ENCODE results near the gene BOC. TPM values are rescaled to one million over a fixed set of nuclear protein-coding genes. Genes with fewer than 3 reads are reported as not detected.

BOC gene
- total RNA-seq, 1 experiment from 2014 or later, result 7.3 TPM

DNA sequence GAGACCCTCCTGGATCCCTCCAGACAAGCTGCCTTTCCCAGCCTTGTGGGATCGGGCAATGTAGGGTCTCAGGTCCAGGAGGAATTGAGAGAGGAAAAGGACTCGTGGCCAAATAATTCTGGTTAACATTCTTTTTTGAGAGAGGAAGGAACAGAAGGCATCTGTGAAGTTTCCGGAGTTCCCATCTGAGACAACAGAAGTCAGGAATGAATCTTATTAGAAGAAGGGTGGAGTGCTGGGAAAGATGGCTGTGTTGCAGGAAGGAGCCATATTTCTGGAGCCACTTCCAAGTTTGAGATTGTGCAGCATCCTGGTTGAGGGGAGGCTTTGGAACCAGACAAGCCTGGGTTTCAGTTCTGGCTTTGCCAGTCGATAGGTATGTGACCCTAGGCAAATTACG, 9.4 kb downstream of the BOC start:
- no peak overlapping the region for H3K4me3 ChIP-seq (ENCODE audit: low read length)
- H3K9me3 ChIP-seq (ENCODE audit: low read length), result no peaks in the 10 kb centered on the region
- H3K79me2 ChIP-seq (ENCODE audit: low read length), result no peaks in the 10 kb centered on the region
- DNase-seq (no peak), ATAC-seq (no peak)
- no peaks in the 10 kb centered on the region for H3F3A ChIP-seq (ENCODE audit: low read length, unreplicated experiment)
- intact Hi-C loops (cut with micrococcal nuclease), result no loop called here
- no peaks in the 10 kb centered on the region for H3K9me2 ChIP-seq (replicated peaks; ENCODE audit: low read length)
- no peaks in the 10 kb centered on the region for H4K20me1 ChIP-seq (ENCODE audit: low read length)
- no peak overlapping the region for H2AFZ ChIP-seq (ENCODE audit: low read length)
- no peaks in the 10 kb centered on the region for H3K36me3 ChIP-seq (ENCODE audit: low read depth, low read length)
- no peaks in the 10 kb centered on the region for H3K4me1 ChIP-seq (ENCODE audit: insufficient read depth, low read length)
- no peak overlapping the region for H3K4me2 ChIP-seq (ENCODE audit: low read length)
- BruUV-seq (replicated peaks), result no TSS peak
- ChIA-PET POLR2A (ENCODE audit: unreplicated experiment) (no interaction called here), CTCF (no interaction called here)
- H3K9ac ChIP-seq (ENCODE audit: low read length), result no peak overlapping the region
- no peak for TF ChIP-seq EZH2phosphoT487 (IDR thresholded peaks at IDR 0.05; ENCODE audit: borderline replicate concordance, low read length)
- TF ChIP-seq CTCF (conservative IDR thresholded peaks at IDR 0.05; ENCODE audit: low read depth, low read length), result no peak
- TF ChIP-seq EZH2 (IDR thresholded peaks at IDR 0.05; ENCODE audit: low read length, unreplicated experiment), result no peak
- no peaks in the 10 kb centered on the region for H3K27me3 ChIP-seq (ENCODE audit: low read length)
- no peak overlapping the region for H3K27ac ChIP-seq (ENCODE audit: low read length)

DNA sequence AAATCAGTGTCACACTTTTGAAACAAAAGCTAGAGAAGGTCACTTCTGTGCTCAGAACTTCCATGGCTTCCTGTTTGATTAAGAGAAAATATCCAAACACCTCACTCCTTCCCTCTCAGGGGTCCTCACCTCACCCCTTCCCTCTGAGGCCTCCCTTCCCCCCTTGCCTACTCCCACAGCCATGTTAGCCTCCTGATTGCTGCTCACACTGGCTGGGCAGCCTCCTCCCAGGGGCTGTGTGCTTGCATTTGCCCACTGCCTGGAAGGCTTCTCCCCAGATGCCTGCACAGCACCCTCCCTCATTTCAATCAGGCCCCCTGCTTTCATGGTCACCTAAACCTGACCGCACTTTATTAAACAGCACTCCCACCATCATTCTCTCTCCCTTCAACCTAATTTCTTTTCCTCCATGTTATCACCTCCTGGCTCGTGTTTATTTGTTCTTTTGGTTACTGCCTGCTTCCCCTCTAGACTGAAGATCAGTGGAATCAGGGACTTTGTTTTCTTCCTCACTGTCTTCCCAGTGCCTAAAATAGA, 10.4 kb downstream of the BOC start:
- no peaks in the 10 kb centered on the region for H3K27me3 ChIP-seq (ENCODE audit: low read length)
- no peak overlapping the region for H3K4me3 ChIP-seq (ENCODE audit: low read length)
- H3K4me1 ChIP-seq (ENCODE audit: insufficient read depth, low read length), result no peaks in the 10 kb centered on the region
- no peaks in the 10 kb centered on the region for H4K20me1 ChIP-seq (ENCODE audit: low read length)
- CTCF ChIA-PET, result no interaction called here
- no peaks in the 10 kb centered on the region for H3F3A ChIP-seq (ENCODE audit: low read length, unreplicated experiment)
- H3K79me2 ChIP-seq (ENCODE audit: low read length), result no peaks in the 10 kb centered on the region
- intact Hi-C loops (cut with micrococcal nuclease), result no loop called here
- H3K4me2 ChIP-seq (ENCODE audit: low read length), result no peak overlapping the region
- POLR2A ChIA-PET (ENCODE audit: unreplicated experiment), result no interaction called here
- no peaks in the 10 kb centered on the region for H3K9me3 ChIP-seq (ENCODE audit: low read length)
- no peak for TF ChIP-seq EZH2 (IDR thresholded peaks at IDR 0.05; ENCODE audit: low read length, unreplicated experiment)
- no peak for TF ChIP-seq EZH2phosphoT487 (IDR thresholded peaks at IDR 0.05; ENCODE audit: borderline replicate concordance, low read length)
- TF ChIP-seq CTCF (conservative IDR thresholded peaks at IDR 0.05; ENCODE audit: low read depth, low read length), result no peak
- H3K9me2 ChIP-seq (replicated peaks; ENCODE audit: low read length), result no peaks in the 10 kb centered on the region
- ATAC-seq (no peak), DNase-seq (no peak)
- no peak overlapping the region for H2AFZ ChIP-seq (ENCODE audit: low read length)
- H3K9ac ChIP-seq (ENCODE audit: low read length), result no peak overlapping the region
- no TSS peak for BruUV-seq (replicated peaks)
- H3K36me3 ChIP-seq (ENCODE audit: low read depth, low read length), result no peaks in the 10 kb centered on the region
- H3K27ac ChIP-seq (ENCODE audit: low read length), result no peak overlapping the region

DNA sequence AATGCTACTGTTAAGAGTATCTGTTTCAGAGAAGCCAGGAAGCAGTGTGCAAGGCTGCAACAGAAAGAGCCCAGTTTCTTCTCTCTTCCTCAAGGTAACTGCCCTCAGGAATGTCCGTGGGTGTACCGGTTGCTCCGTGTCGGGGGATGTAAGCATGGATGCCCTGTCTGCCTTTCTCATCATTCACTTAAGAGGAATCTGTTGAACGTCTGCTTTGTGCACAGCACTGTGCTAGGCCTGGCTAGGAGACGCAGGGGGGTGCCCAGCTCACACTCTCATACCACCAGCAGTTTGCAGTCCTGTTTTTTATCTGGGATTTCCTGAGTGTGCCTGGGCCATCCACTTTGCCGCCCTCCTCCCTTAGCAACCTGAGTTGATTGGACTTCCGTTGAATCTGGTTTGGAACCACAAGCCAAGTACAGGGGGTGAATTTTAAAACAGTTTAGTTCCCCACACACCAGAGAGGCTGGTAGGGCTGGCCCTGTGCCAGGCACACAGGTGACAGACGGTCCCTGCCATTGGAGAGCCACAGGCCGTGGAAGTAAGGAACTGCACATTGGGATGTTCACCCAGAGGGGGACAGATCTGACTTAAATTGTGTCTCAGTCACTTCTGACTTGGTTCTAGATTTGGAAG, 11.2 kb downstream of the BOC start:
- ChIA-PET CTCF (no interaction called here), POLR2A (ENCODE audit: unreplicated experiment) (no interaction called here)
- no peak for DNase-seq
- intact Hi-C loops (cut with micrococcal nuclease), result no loop called here
- Histone ChIP-seq H3K9me3 (ENCODE audit: low read length) (no peaks in the 10 kb centered on the region), H3K27me3 (ENCODE audit: low read length) (no peaks in the 10 kb centered on the region), H3K9ac (ENCODE audit: low read length) (no peak overlapping the region), H3K36me3 (ENCODE audit: low read depth, low read length) (no peaks in the 10 kb centered on the region), H3K4me2 (ENCODE audit: low read length) (no peak overlapping the region), H3F3A (ENCODE audit: low read length, unreplicated experiment) (no peaks in the 10 kb centered on the region), H4K20me1 (ENCODE audit: low read length) (no peaks in the 10 kb centered on the region), H3K4me3 (ENCODE audit: low read length) (no peak overlapping the region), H3K4me1 (ENCODE audit: insufficient read depth, low read length) (no peaks in the 10 kb centered on the region), H2AFZ (ENCODE audit: low read length) (no peak overlapping the region), H3K27ac (ENCODE audit: low read length) (no peak overlapping the region), H3K9me2 (replicated peaks; ENCODE audit: low read length) (no peaks in the 10 kb centered on the region), H3K79me2 (ENCODE audit: low read length) (no peaks in the 10 kb centered on the region)
- TF ChIP-seq EZH2phosphoT487 (IDR thresholded peaks at IDR 0.05; ENCODE audit: borderline replicate concordance, low read length) (no peak), CTCF (conservative IDR thresholded peaks at IDR 0.05; ENCODE audit: low read depth, low read length) (no peak), EZH2 (IDR thresholded peaks at IDR 0.05; ENCODE audit: low read length, unreplicated experiment) (no peak)
- no peak for ATAC-seq
- no TSS peak for BruUV-seq (replicated peaks)
